IMR-90 (cell line): Measurements from ENCODE around the gene OR52I2. TPM values are rescaled to one million over a fixed set of nuclear protein-coding genes. Genes with fewer than 3 reads are reported as not detected.

ENCODE experiments used
- ATAC-seq: fragments of 200-7000 bp; cut with Tn5 transposase; 2 replicates; pipeline ENCODE4 v1.9.1; 2020; ENCODE audit warnings: low read depth, mild to moderate bottlenecking, moderate library complexity
- BruUV-seq: library from RNA; stranded (reverse); fragments of 400-500 nt; replicated peaks from 2 replicates; lab custom pipeline; 2021; lab: Mats Ljungman, UMichigan
- CTCF ChIA-PET: fragments of 300-600 bp; formaldehyde crosslinking; extraction: SDS; loops from one replicate; lab custom pipeline; 2021; ENCODE audit warnings: antibody characterized with exemption; lab: Yijun Ruan, JAX
- POLR2A ChIA-PET: fragments of 300-600 bp; sonication (Branson Sonifier 250); formaldehyde crosslinking; loops from one replicate; lab custom pipeline; 2022; ENCODE audit warnings: antibody characterized with exemption; ENCODE audit not compliant: unreplicated experiment; lab: Charles Lee
- DNase-seq: peaks from one replicate; pipeline ENCODE4 v3.0.0; 2013
- H2AFZ ChIP-seq: replicated peaks from 2 replicates; pipeline ENCODE3; 2013; ENCODE audit warnings: low read length, mild to moderate bottlenecking; ENCODE audit not compliant: poor library complexity
- H2AK5ac ChIP-seq: 2 replicates; pipeline ENCODE4 v1.6.1; 2013; ENCODE audit warnings: low read depth, low read length, inconsistent platforms
- H2AK9ac ChIP-seq: replicated peaks from 2 replicates; pipeline ENCODE3; 2013; ENCODE audit warnings: mild to moderate bottlenecking, low read depth, low read length, moderate library complexity; ENCODE audit not compliant: poor library complexity
- H2BK120ac ChIP-seq: 2 replicates; pipeline ENCODE4 v1.6.1; 2013; ENCODE audit warnings: low read depth, low read length, inconsistent platforms
- H2BK15ac ChIP-seq: 3 replicates; pipeline ENCODE4 v1.6.1; 2013; ENCODE audit warnings: low read depth, low read length, inconsistent platforms
- H2BK20ac ChIP-seq: 2 replicates; pipeline ENCODE4 v1.6.1; 2013; ENCODE audit warnings: low read depth, mild to moderate bottlenecking, inconsistent platforms, low read length, moderate library complexity
- H2BK5ac ChIP-seq: 2 replicates; pipeline ENCODE4 v1.6.1; 2013; ENCODE audit warnings: mild to moderate bottlenecking, low read depth, low read length, inconsistent platforms; ENCODE audit not compliant: poor library complexity, severe bottlenecking
- H3K14ac ChIP-seq: replicated peaks from 2 replicates; pipeline ENCODE4 v1.6.1; 2013; ENCODE audit warnings: low read depth, low read length, inconsistent platforms
- H3K18ac ChIP-seq: 2 replicates; pipeline ENCODE4 v1.6.1; 2013; ENCODE audit warnings: low read depth, low read length, control low read depth
- H3K23ac ChIP-seq: 2 replicates; pipeline ENCODE4 v1.6.1; 2013; ENCODE audit warnings: low read depth, low read length, inconsistent platforms
- H3K27ac ChIP-seq: 2 replicates; pipeline ENCODE4 v1.5.1; 2013; ENCODE audit warnings: mild to moderate bottlenecking, control low read depth, low read length; ENCODE audit not compliant: insufficient read depth
- H3K27me3 ChIP-seq: 2 replicates; pipeline ENCODE4 v1.6.1; 2013; ENCODE audit warnings: low read length; ENCODE audit not compliant: control insufficient read depth, insufficient read depth
- H3K36me3 ChIP-seq: 2 replicates; pipeline ENCODE4 v1.6.1; 2013; ENCODE audit warnings: low read length, mixed read lengths; ENCODE audit not compliant: control insufficient read depth, insufficient read depth
- H3K4ac ChIP-seq: 2 replicates; pipeline ENCODE4 v1.6.1; 2013; ENCODE audit warnings: low read depth, low read length, inconsistent platforms
- H3K4me1 ChIP-seq: 2 replicates; pipeline ENCODE4 v1.6.1; 2013; ENCODE audit warnings: low read length, mixed read lengths; ENCODE audit not compliant: control insufficient read depth, insufficient read depth
- H3K4me2 ChIP-seq: 2 replicates; pipeline ENCODE4 v1.6.1; 2013; ENCODE audit warnings: low read depth, mild to moderate bottlenecking, control low read depth, low read length, moderate library complexity
- H3K4me3 ChIP-seq: 2 replicates; pipeline ENCODE4 v1.5.1; 2013; ENCODE audit warnings: low read depth, mild to moderate bottlenecking, control low read depth, low read length, moderate library complexity; ENCODE audit not compliant: insufficient read depth
- H3K56ac ChIP-seq: 2 replicates; pipeline ENCODE4 v1.6.1; 2013; ENCODE audit warnings: low read length, inconsistent platforms; ENCODE audit not compliant: insufficient read depth; ENCODE audit errors: extremely low read depth
- H3K79me1 ChIP-seq, 2 experiments: 2 replicates each; pipeline ENCODE4 v1.6.1; 2013; ENCODE audit warnings: low read length in 2 of 2, inconsistent platforms in 1 of 2, low read depth in 1 of 2
- H3K9ac ChIP-seq: 2 replicates; pipeline ENCODE4 v1.6.1; 2013; ENCODE audit warnings: low read depth, low read length, control low read depth
- H3K9me1 ChIP-seq: 2 replicates; pipeline ENCODE4 v1.6.1; 2013; ENCODE audit warnings: low read length, inconsistent platforms; ENCODE audit not compliant: insufficient read depth
- H3K9me3 ChIP-seq: 2 replicates; pipeline ENCODE4 v1.6.1; 2013; ENCODE audit warnings: low read length; ENCODE audit not compliant: control insufficient read depth, insufficient read depth
- H4K20me1 ChIP-seq: 2 replicates; pipeline ENCODE4 v1.6.1; 2013; ENCODE audit warnings: low read length, inconsistent platforms; ENCODE audit not compliant: insufficient read depth
- H4K5ac ChIP-seq: 2 replicates; pipeline ENCODE4 v1.6.1; 2013; ENCODE audit warnings: mild to moderate bottlenecking, low read depth, low read length, control low read depth
- H4K8ac ChIP-seq, 2 experiments: 2 replicates each; pipeline ENCODE4 v1.6.1; 2013; ENCODE audit warnings: low read depth in 2 of 2, low read length in 2 of 2, control low read depth in 1 of 2, inconsistent platforms in 1 of 2
- H4K91ac ChIP-seq: 2 replicates; pipeline ENCODE4 v1.6.1; 2013; ENCODE audit warnings: low read depth, low read length, inconsistent platforms; ENCODE audit not compliant: insufficient read depth
- BHLHE40 ChIP-seq: fragments of 150-350 bp; IDR thresholded peaks from 2 replicates; pipeline ENCODE4 v1.6.1; 2016; ENCODE audit warnings: mild to moderate bottlenecking, low read depth, low read length
- CEBPB ChIP-seq: IDR thresholded peaks from 2 replicates; pipeline ENCODE4 v1.6.1; 2012; ENCODE audit warnings: low read depth, low read length, improper control_type of control experiment
- CHD1 ChIP-seq: IDR thresholded peaks from 2 replicates; pipeline ENCODE4 v1.6.1; 2012; ENCODE audit warnings: low read depth, low read length, improper control_type of control experiment
- FOS ChIP-seq: fragments of 150-350 bp; IDR thresholded peaks from 2 replicates; pipeline ENCODE4 v1.6.1; 2016; ENCODE audit warnings: low read depth, low read length
- MAFK ChIP-seq: IDR thresholded peaks from 2 replicates; pipeline ENCODE4 v1.6.1; 2012; ENCODE audit warnings: low read depth, low read length, improper control_type of control experiment
- MAZ ChIP-seq: IDR thresholded peaks from 2 replicates; pipeline ENCODE4 v1.6.1; 2012; ENCODE audit warnings: low read depth, mild to moderate bottlenecking, low read length, improper control_type of control experiment, moderate library complexity, borderline replicate concordance
- MXI1 ChIP-seq: IDR thresholded peaks from 2 replicates; pipeline ENCODE4 v1.6.1; 2012; ENCODE audit warnings: low read depth, mild to moderate bottlenecking, low read length, moderate library complexity, borderline replicate concordance
- NFE2L2 ChIP-seq: fragments of 150-350 bp; IDR thresholded peaks from 2 replicates; pipeline ENCODE4 v1.6.1; 2016; ENCODE audit warnings: low read depth, mild to moderate bottlenecking, low read length
- POLR2A ChIP-seq: IDR thresholded peaks from 2 replicates; pipeline ENCODE4 v1.6.1; 2012; ENCODE audit warnings: mild to moderate bottlenecking, low read depth, low read length
- RAD21 ChIP-seq: IDR thresholded peaks from 2 replicates; pipeline ENCODE4 v1.6.1; 2012; ENCODE audit warnings: low read length, improper control_type of control experiment
- RCOR1 ChIP-seq: IDR thresholded peaks from 2 replicates; pipeline ENCODE4 v1.6.1; 2012; ENCODE audit warnings: mild to moderate bottlenecking, low read length, improper control_type of control experiment; ENCODE audit not compliant: insufficient replicate concordance
- SMC3 ChIP-seq: fragments of 150-350 bp; IDR thresholded peaks from 2 replicates; pipeline ENCODE4 v1.6.1; 2016; ENCODE audit warnings: low read depth, mild to moderate bottlenecking, antibody characterized with exemption, low read length, moderate library complexity
- dilution Hi-C: fragments of 300-500 bp; cut with HindIII; formaldehyde crosslinking; loops from one replicate; pipeline ENCODE4 v1.14.3; 2018; ENCODE audit warnings: low sequenced_read_pairs; ENCODE audit not compliant: unreplicated experiment
- in situ Hi-C: fragments of 300-500 bp; cut with MboI; formaldehyde crosslinking; loops from 3 replicates; pipeline ENCODE4 v1.14.3; 2019; ENCODE audit warnings: low sequenced_read_pairs, inconsistent platforms, mixed read lengths
- intact Hi-C: fragments of 100-400 bp; cut with micrococcal nuclease; formaldehyde crosslinking; loops from 2 replicates; pipeline ENCODE4 v1.10.0; 2022
- polyA plus RNA-seq, 3 experiments: library from polyadenylated mRNA; depleted of rRNA; stranded (reverse); fragments of >200 nt; gene quantifications; 2 replicates each; pipeline ENCODE4 v1.2.3, GENCODE V29; 2012; ENCODE audit warnings: low replicate concordance in 1 of 3
- total RNA-seq: library from RNA; depleted of rRNA; stranded (reverse); fragments of >200 nt; gene quantifications from 2 replicates; pipeline ENCODE4 v1.2.3, GENCODE V29; 2012
- TF ChIP-seq, protein P1 (sequence below): fragments of 150-350 bp; IDR thresholded peaks from 2 replicates; pipeline ENCODE4 v1.6.1; 2017; ENCODE audit warnings: mild to moderate bottlenecking, antibody characterized with exemption, low read length, low read depth
- TF ChIP-seq, protein P2 (sequence below): fragments of 150-350 bp; IDR thresholded peaks from 2 replicates; pipeline ENCODE4 v1.6.1; 2016; ENCODE audit warnings: low read depth, mild to moderate bottlenecking, low read length, moderate library complexity, borderline replicate concordance
- TF ChIP-seq, protein P3 (sequence below): conservative IDR thresholded peaks from 2 replicates; pipeline ENCODE4 v1.5.1; 2012; ENCODE audit warnings: mild to moderate bottlenecking, low read depth, low read length, improper control_type of control experiment

Gene OR52I2
- total and polyA plus RNA-seq, 2 of the 4 experiments (the other 2 are of a cell fraction) = not detected

DNA sequence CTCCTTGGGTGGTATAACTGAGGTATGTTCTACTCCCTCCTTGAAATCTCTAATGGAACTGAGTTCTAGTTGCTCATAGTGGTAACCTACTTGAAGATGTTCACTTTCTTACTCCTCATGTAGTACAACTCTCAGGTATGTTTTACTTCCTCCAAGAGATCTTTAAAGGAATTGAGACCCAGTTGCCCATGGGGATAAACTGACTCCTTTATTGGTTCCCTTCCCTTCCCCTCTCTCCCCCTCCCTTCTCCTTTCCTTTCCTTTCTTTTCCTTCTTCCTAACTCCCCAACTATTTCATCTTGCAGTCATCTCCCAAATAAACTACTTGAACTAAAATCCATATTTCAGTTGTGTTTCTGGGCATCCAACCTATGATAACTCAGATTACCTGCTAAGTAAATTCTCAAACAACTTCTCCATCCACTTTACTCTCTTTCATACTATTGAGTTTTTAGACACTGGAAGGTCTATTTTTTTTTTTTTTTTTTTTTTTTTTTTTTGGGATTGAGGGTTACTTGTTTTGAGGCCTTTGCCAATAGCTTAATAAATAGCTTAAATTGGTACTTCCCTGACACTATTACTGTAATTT is 34.4 kb downstream of the OR52I2 start:
- Histone ChIP-seq H3K9me3 (no peaks in the 10 kb centered on the region), H4K20me1 (no peaks in the 10 kb centered on the region), H2AK5ac (no peak overlapping the region), H4K5ac (no peak overlapping the region), H4K8ac (no peak overlapping the region), H3K56ac (no peak overlapping the region), H2BK20ac (no peak overlapping the region), H4K91ac (no peak overlapping the region), H2BK120ac (no peak overlapping the region), H3K4ac (no peak overlapping the region), H3K4me2 (no peak overlapping the region), H3K23ac (no peak overlapping the region), H2AK9ac (no peak overlapping the region), H3K4me3 (no peak overlapping the region), H2BK15ac (no peak overlapping the region), H3K9ac (no peak overlapping the region), H2BK5ac (no peak overlapping the region), H3K18ac (no peak overlapping the region), H3K9me1 (no peaks in the 10 kb centered on the region), H3K27ac (no peak overlapping the region), H3K36me3 (no peaks in the 10 kb centered on the region), H3K79me1 (no peaks in the 10 kb centered on the region), H3K4me1 (no peaks in the 10 kb centered on the region), H3K27me3 (peaks cover 2% of the 10 kb centered on the region; the same call in 1 of the 2 replicates), H3K14ac (no peak overlapping the region), H2AFZ (no peak overlapping the region)
- no peak for ATAC-seq
- ChIA-PET POLR2A (no interaction called here), CTCF (no interaction called here)
- dilution Hi-C loops = no loop called here
- in situ Hi-C loops = no loop called here
- no peak for TF ChIP-seq BHLHE40
- TF ChIP-seq, protein P1, sequence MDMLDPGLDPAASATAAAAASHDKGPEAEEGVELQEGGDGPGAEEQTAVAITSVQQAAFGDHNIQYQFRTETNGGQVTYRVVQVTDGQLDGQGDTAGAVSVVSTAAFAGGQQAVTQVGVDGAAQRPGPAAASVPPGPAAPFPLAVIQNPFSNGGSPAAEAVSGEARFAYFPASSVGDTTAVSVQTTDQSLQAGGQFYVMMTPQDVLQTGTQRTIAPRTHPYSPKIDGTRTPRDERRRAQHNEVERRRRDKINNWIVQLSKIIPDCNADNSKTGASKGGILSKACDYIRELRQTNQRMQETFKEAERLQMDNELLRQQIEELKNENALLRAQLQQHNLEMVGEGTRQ = no peak
- TF ChIP-seq, protein P2, sequence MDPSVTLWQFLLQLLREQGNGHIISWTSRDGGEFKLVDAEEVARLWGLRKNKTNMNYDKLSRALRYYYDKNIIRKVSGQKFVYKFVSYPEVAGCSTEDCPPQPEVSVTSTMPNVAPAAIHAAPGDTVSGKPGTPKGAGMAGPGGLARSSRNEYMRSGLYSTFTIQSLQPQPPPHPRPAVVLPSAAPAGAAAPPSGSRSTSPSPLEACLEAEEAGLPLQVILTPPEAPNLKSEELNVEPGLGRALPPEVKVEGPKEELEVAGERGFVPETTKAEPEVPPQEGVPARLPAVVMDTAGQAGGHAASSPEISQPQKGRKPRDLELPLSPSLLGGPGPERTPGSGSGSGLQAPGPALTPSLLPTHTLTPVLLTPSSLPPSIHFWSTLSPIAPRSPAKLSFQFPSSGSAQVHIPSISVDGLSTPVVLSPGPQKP = no peak
- no peak for TF ChIP-seq POLR2A
- TF ChIP-seq RCOR1 = no peak
- TF ChIP-seq MXI1 = no peak
- no peak for TF ChIP-seq SMC3
- TF ChIP-seq, protein P3, sequence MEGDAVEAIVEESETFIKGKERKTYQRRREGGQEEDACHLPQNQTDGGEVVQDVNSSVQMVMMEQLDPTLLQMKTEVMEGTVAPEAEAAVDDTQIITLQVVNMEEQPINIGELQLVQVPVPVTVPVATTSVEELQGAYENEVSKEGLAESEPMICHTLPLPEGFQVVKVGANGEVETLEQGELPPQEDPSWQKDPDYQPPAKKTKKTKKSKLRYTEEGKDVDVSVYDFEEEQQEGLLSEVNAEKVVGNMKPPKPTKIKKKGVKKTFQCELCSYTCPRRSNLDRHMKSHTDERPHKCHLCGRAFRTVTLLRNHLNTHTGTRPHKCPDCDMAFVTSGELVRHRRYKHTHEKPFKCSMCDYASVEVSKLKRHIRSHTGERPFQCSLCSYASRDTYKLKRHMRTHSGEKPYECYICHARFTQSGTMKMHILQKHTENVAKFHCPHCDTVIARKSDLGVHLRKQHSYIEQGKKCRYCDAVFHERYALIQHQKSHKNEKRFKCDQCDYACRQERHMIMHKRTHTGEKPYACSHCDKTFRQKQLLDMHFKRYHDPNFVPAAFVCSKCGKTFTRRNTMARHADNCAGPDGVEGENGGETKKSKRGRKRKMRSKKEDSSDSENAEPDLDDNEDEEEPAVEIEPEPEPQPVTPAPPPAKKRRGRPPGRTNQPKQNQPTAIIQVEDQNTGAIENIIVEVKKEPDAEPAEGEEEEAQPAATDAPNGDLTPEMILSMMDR = no peak
- no peak for TF ChIP-seq MAZ
- TF ChIP-seq RAD21 = no peak
- no peak for TF ChIP-seq MAFK
- TF ChIP-seq FOS = no peak
- TF ChIP-seq NFE2L2 = no peak
- TF ChIP-seq CHD1 = no peak
- no peak for TF ChIP-seq CEBPB
- no peak for DNase-seq
- intact Hi-C loops = no loop called here
- no TSS peak for BruUV-seq
